WTC11 (cell line): ENCODE data around the gene VIM. TPM values are rescaled to one million over a fixed set of nuclear protein-coding genes. Genes with fewer than 3 reads are reported as not detected.

Experiments used
- ATAC-seq: fragments of 200-7000 bp; cut with Tn5 transposase; 2 replicates; pipeline ENCODE4 v1.10.0; 2021; ENCODE audit warnings: mild to moderate bottlenecking, moderate library complexity
- CTCF ChIA-PET: fragments of 300-600 bp; sonication (Branson Sonifier 250); formaldehyde crosslinking; loops from one replicate; lab custom pipeline; 2021; ENCODE audit warnings: antibody characterized with exemption; lab: Charles Lee
- POLR2A ChIA-PET: fragments of 350-600 bp; sonication (Branson Sonifier 250); formaldehyde crosslinking; loops from one replicate; lab custom pipeline; 2021; ENCODE audit warnings: antibody characterized with exemption; lab: Charles Lee
- DNase-seq: peaks from one replicate; pipeline ENCODE4 v3.0.0; 2021; ENCODE audit warnings: low spot score
- H3K27ac Mint-ChIP-seq: 2 replicates; pipeline ENCODE4 v1.8.0; 2021; ENCODE audit warnings: mixed read lengths
- H3K27me3 Mint-ChIP-seq: 2 replicates; pipeline ENCODE4 v1.8.0; 2021; ENCODE audit warnings: low read depth, mild to moderate bottlenecking, moderate library complexity, mixed read lengths
- H3K36me3 Mint-ChIP-seq: 2 replicates; pipeline ENCODE4 v1.8.0; 2021; ENCODE audit warnings: mixed read lengths
- H3K4me1 Mint-ChIP-seq: 2 replicates; pipeline ENCODE4 v1.8.0; 2022; ENCODE audit warnings: mixed read lengths
- H3K4me3 Mint-ChIP-seq: 2 replicates; pipeline ENCODE4 v1.8.0; 2021; ENCODE audit warnings: mild to moderate bottlenecking, moderate library complexity, mixed read lengths
- H3K9me3 Mint-ChIP-seq: 2 replicates; pipeline ENCODE4 v1.8.0; 2021; ENCODE audit warnings: mixed read lengths
- FOXK1 ChIP-seq: sonication (generic); formaldehyde crosslinking; IDR thresholded peaks from 2 replicates; pipeline ENCODE4 v1.8.0; 2022; ENCODE audit warnings: mild to moderate bottlenecking, moderate library complexity, missing genetic modification reagents
- FOXP1 ChIP-seq: sonication (generic); formaldehyde crosslinking; IDR thresholded peaks from 2 replicates; pipeline ENCODE4 v1.8.0; 2022; ENCODE audit warnings: missing genetic modification reagents, mild to moderate bottlenecking, moderate library complexity, borderline replicate concordance
- GTF2I ChIP-seq: fragments of 250-450 bp; sonication (Bioruptor Pico); conservative IDR thresholded peaks from 2 replicates; pipeline ENCODE4 v1.4.0; 2021; ENCODE audit warnings: mild to moderate bottlenecking
- NFYB ChIP-seq: sonication (generic); formaldehyde crosslinking; conservative IDR thresholded peaks from 2 replicates; pipeline ENCODE4 v1.8.0; 2022; ENCODE audit warnings: low read depth, missing genetic modification reagents
- NR2C2 ChIP-seq: sonication (generic); formaldehyde crosslinking; IDR thresholded peaks from 2 replicates; pipeline ENCODE4 v1.8.0; 2022; ENCODE audit warnings: mild to moderate bottlenecking, missing genetic modification reagents
- NR3C1 ChIP-seq: sonication (generic); formaldehyde crosslinking; conservative IDR thresholded peaks from 2 replicates; pipeline ENCODE4 v1.8.1; 2023; ENCODE audit warnings: low read depth, mild to moderate bottlenecking, missing genetic modification reagents
- PRRX2 ChIP-seq: fragments of 250-450 bp; sonication (Bioruptor Pico); IDR thresholded peaks from 2 replicates; pipeline ENCODE4 v1.8.0; 2021; ENCODE audit warnings: mild to moderate bottlenecking
- RORB ChIP-seq: fragments of 250-450 bp; sonication (Bioruptor Pico); IDR thresholded peaks from 2 replicates; pipeline ENCODE4 v1.9.0; 2021; ENCODE audit warnings: mild to moderate bottlenecking
- TEAD1 ChIP-seq: sonication (generic); formaldehyde crosslinking; IDR thresholded peaks from 2 replicates; pipeline ENCODE4 v1.8.0; 2022; ENCODE audit warnings: mild to moderate bottlenecking, missing genetic modification reagents
- ZBTB21 ChIP-seq: sonication (generic); formaldehyde crosslinking; IDR thresholded peaks from 2 replicates; pipeline ENCODE4 v1.8.1; 2023; ENCODE audit warnings: mild to moderate bottlenecking, missing genetic modification reagents, borderline replicate concordance
- ZNF232 ChIP-seq: sonication (generic); formaldehyde crosslinking; IDR thresholded peaks from 2 replicates; pipeline ENCODE4 v1.8.0; 2022; ENCODE audit warnings: mild to moderate bottlenecking, missing genetic modification reagents
- ZNF263 ChIP-seq: sonication (generic); formaldehyde crosslinking; IDR thresholded peaks from 2 replicates; pipeline ENCODE4 v1.8.1; 2022; ENCODE audit warnings: low read depth, mild to moderate bottlenecking, moderate library complexity, missing genetic modification reagents
- ZNF396 ChIP-seq: fragments of 250-450 bp; sonication (Bioruptor Pico); IDR thresholded peaks from 2 replicates; pipeline ENCODE4 v1.8.0; 2021; ENCODE audit warnings: mild to moderate bottlenecking, moderate library complexity, borderline replicate concordance
- ZNF416 ChIP-seq: fragments of 250-450 bp; sonication (Bioruptor Pico); IDR thresholded peaks from 2 replicates; pipeline ENCODE4 v1.9.0; 2021; ENCODE audit warnings: mild to moderate bottlenecking, inconsistent platforms
- ZNF671 ChIP-seq: fragments of 250-450 bp; sonication (Bioruptor Pico); IDR thresholded peaks from 2 replicates; pipeline ENCODE4 v1.8.0; 2021; ENCODE audit warnings: mild to moderate bottlenecking
- total RNA-seq: library from RNA; stranded (reverse); gene quantifications from 3 replicates; pipeline ENCODE4 v1.2.3, GENCODE V29; 2021
- TF ChIP-seq, protein P1 (sequence below): sonication (generic); formaldehyde crosslinking; IDR thresholded peaks from 2 replicates; pipeline ENCODE4 v1.8.0; 2022; ENCODE audit warnings: missing genetic modification reagents
- TF ChIP-seq, protein P2 (sequence below): sonication (generic); formaldehyde crosslinking; IDR thresholded peaks from 2 replicates; pipeline ENCODE4 v1.8.1; 2023; ENCODE audit warnings: mild to moderate bottlenecking, missing genetic modification reagents, borderline replicate concordance
- TF ChIP-seq, protein P3 (sequence below): sonication (generic); formaldehyde crosslinking; IDR thresholded peaks from 2 replicates; pipeline ENCODE4 v1.8.0; 2022; ENCODE audit warnings: mild to moderate bottlenecking, missing genetic modification reagents
- TF ChIP-seq, protein P4 (sequence below): sonication (generic); formaldehyde crosslinking; IDR thresholded peaks from 2 replicates; pipeline ENCODE4 v1.8.1; 2023; ENCODE audit warnings: mild to moderate bottlenecking, missing genetic modification reagents, moderate library complexity
- TF ChIP-seq, protein P5 (sequence below): sonication (generic); formaldehyde crosslinking; IDR thresholded peaks from 2 replicates; pipeline ENCODE4 v1.8.1; 2022; ENCODE audit warnings: mild to moderate bottlenecking, moderate library complexity, missing genetic modification reagents
- TF ChIP-seq, protein P6 (sequence below): sonication (generic); formaldehyde crosslinking; IDR thresholded peaks from 2 replicates; pipeline ENCODE4 v1.8.1; 2023; ENCODE audit warnings: mild to moderate bottlenecking, missing genetic modification reagents, moderate library complexity
- TF ChIP-seq, protein P7 (sequence below): sonication (generic); formaldehyde crosslinking; IDR thresholded peaks from 2 replicates; pipeline ENCODE4 v1.8.1; 2023; ENCODE audit warnings: mild to moderate bottlenecking, missing genetic modification reagents

Gene VIM
- total RNA-seq, 1 experiment from 2014 or later, result 74.1 TPM

DNA sequence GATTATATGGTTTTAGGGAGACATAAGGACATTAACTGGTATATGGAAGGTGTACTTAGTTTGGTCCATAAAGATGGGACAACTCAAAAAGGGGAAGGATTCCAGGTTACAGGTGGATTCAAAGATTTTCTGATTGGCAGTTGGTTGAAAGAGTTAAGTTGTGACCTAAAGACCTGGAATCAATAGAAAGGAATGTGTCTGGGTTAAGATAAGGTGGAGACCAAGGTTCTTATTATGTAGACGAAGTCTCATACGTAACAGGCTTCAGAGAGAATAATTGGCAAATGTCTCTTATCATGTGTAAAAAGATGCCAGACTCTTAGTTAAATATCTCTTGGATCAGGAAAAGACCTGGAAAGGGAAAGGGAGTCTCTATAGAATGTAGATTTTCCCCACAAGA, 25.5 kb upstream of the VIM start:
- ATAC-seq (no peak), DNase-seq (no peak)
- no peaks in the 10 kb centered on the region for H3K36me3 Mint-ChIP-seq
- POLR2A ChIA-PET, result interaction anchor here (1.5 kb wide), 1 partner anchor 28 kb away, joined by 6 read pairs; no protein-coding TSS in a partner anchor
- no peak for TF ChIP-seq TEAD1 (CRISPR knock-in tag)
- TF ChIP-seq, protein P1, sequence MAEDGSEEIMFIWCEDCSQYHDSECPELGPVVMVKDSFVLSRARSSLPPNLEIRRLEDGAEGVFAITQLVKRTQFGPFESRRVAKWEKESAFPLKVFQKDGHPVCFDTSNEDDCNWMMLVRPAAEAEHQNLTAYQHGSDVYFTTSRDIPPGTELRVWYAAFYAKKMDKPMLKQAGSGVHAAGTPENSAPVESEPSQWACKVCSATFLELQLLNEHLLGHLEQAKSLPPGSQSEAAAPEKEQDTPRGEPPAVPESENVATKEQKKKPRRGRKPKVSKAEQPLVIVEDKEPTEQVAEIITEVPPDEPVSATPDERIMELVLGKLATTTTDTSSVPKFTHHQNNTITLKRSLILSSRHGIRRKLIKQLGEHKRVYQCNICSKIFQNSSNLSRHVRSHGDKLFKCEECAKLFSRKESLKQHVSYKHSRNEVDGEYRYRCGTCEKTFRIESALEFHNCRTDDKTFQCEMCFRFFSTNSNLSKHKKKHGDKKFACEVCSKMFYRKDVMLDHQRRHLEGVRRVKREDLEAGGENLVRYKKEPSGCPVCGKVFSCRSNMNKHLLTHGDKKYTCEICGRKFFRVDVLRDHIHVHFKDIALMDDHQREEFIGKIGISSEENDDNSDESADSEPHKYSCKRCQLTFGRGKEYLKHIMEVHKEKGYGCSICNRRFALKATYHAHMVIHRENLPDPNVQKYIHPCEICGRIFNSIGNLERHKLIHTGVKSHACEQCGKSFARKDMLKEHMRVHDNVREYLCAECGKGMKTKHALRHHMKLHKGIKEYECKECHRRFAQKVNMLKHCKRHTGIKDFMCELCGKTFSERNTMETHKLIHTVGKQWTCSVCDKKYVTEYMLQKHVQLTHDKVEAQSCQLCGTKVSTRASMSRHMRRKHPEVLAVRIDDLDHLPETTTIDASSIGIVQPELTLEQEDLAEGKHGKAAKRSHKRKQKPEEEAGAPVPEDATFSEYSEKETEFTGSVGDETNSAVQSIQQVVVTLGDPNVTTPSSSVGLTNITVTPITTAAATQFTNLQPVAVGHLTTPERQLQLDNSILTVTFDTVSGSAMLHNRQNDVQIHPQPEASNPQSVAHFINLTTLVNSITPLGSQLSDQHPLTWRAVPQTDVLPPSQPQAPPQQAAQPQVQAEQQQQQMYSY (CRISPR knock-in tag), result no peak
- TF ChIP-seq, protein P2, sequence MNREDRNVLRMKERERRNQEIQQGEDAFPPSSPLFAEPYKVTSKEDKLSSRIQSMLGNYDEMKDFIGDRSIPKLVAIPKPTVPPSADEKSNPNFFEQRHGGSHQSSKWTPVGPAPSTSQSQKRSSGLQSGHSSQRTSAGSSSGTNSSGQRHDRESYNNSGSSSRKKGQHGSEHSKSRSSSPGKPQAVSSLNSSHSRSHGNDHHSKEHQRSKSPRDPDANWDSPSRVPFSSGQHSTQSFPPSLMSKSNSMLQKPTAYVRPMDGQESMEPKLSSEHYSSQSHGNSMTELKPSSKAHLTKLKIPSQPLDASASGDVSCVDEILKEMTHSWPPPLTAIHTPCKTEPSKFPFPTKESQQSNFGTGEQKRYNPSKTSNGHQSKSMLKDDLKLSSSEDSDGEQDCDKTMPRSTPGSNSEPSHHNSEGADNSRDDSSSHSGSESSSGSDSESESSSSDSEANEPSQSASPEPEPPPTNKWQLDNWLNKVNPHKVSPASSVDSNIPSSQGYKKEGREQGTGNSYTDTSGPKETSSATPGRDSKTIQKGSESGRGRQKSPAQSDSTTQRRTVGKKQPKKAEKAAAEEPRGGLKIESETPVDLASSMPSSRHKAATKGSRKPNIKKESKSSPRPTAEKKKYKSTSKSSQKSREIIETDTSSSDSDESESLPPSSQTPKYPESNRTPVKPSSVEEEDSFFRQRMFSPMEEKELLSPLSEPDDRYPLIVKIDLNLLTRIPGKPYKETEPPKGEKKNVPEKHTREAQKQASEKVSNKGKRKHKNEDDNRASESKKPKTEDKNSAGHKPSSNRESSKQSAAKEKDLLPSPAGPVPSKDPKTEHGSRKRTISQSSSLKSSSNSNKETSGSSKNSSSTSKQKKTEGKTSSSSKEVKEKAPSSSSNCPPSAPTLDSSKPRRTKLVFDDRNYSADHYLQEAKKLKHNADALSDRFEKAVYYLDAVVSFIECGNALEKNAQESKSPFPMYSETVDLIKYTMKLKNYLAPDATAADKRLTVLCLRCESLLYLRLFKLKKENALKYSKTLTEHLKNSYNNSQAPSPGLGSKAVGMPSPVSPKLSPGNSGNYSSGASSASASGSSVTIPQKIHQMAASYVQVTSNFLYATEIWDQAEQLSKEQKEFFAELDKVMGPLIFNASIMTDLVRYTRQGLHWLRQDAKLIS (CRISPR knock-in tag), result no peak
- TF ChIP-seq ZBTB21, result no peak
- no peak for TF ChIP-seq FOXK1
- TF ChIP-seq NR2C2 (CRISPR knock-in tag), result no peak
- no peak for TF ChIP-seq ZNF232 (CRISPR knock-in tag)
- no peak for TF ChIP-seq GTF2I
- TF ChIP-seq ZNF396 (CRISPR knock-in tag), result no peak
- TF ChIP-seq ZNF671, result no peak
- TF ChIP-seq, protein P3, sequence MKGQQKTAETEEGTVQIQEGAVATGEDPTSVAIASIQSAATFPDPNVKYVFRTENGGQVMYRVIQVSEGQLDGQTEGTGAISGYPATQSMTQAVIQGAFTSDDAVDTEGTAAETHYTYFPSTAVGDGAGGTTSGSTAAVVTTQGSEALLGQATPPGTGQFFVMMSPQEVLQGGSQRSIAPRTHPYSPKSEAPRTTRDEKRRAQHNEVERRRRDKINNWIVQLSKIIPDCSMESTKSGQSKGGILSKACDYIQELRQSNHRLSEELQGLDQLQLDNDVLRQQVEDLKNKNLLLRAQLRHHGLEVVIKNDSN (CRISPR knock-in tag), result no peak
- TF ChIP-seq ZNF416 (CRISPR knock-in tag), result no peak
- TF ChIP-seq, protein P4, sequence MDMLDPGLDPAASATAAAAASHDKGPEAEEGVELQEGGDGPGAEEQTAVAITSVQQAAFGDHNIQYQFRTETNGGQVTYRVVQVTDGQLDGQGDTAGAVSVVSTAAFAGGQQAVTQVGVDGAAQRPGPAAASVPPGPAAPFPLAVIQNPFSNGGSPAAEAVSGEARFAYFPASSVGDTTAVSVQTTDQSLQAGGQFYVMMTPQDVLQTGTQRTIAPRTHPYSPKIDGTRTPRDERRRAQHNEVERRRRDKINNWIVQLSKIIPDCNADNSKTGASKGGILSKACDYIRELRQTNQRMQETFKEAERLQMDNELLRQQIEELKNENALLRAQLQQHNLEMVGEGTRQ (CRISPR knock-in tag), result no peak
- TF ChIP-seq, protein P5, sequence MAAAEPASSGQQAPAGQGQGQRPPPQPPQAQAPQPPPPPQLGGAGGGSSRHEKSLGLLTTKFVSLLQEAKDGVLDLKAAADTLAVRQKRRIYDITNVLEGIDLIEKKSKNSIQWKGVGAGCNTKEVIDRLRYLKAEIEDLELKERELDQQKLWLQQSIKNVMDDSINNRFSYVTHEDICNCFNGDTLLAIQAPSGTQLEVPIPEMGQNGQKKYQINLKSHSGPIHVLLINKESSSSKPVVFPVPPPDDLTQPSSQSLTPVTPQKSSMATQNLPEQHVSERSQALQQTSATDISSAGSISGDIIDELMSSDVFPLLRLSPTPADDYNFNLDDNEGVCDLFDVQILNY (CRISPR knock-in tag), result no peak
- TF ChIP-seq ZNF263, result no peak
- no peaks in the 10 kb centered on the region for H3K27me3 Mint-ChIP-seq
- CTCF ChIA-PET, result no interaction called here
- H3K9me3 Mint-ChIP-seq, result no peaks in the 10 kb centered on the region
- H3K27ac Mint-ChIP-seq, result no peak overlapping the region
- peaks cover 45% of the 10 kb centered on the region for H3K4me1 Mint-ChIP-seq
- no peak overlapping the region for H3K4me3 Mint-ChIP-seq

DNA sequence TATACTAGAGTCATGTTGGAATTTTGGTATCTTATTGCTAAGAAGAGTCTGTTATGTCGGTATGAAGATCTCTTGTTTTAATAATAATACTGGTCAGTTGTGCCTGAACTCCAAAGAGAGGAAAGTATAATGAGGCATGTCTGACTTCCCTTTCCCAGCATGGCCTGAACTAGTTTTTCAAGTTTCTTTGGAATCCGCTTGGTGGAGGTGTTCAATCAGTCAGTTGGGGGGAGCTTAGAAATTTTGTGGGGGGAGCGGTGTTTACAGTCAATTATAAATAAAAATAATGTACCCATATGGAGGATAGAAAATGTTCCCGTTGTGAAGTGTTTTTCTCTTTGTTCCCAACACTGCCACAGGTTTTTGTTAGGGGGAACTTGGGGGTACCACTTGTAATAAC, 25.0 kb upstream of the VIM start:
- Mint-ChIP-seq H3K9me3 (no peaks in the 10 kb centered on the region), H3K4me1 (peaks cover 45% of the 10 kb centered on the region), H3K4me3 (no peak overlapping the region), H3K27me3 (no peaks in the 10 kb centered on the region), H3K27ac (no peak overlapping the region), H3K36me3 (no peaks in the 10 kb centered on the region)
- ChIA-PET POLR2A (no interaction called here), CTCF (no interaction called here)
- DNase-seq (no peak), ATAC-seq (no peak)
- TF ChIP-seq FOXK1 (no peak), FOXP1 (CRISPR knock-in tag) (no peak), PRRX2 (no peak), RORB (CRISPR knock-in tag) (no peak), NFYB (CRISPR knock-in tag) (no peak), ZNF263 (no peak), ZNF671 (no peak), NR3C1 (CRISPR knock-in tag) (no peak)
- TF ChIP-seq, protein P6, sequence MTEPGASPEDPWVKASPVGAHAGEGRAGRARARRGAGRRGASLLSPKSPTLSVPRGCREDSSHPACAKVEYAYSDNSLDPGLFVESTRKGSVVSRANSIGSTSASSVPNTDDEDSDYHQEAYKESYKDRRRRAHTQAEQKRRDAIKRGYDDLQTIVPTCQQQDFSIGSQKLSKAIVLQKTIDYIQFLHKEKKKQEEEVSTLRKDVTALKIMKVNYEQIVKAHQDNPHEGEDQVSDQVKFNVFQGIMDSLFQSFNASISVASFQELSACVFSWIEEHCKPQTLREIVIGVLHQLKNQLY, result no peak
- TF ChIP-seq, protein P7, sequence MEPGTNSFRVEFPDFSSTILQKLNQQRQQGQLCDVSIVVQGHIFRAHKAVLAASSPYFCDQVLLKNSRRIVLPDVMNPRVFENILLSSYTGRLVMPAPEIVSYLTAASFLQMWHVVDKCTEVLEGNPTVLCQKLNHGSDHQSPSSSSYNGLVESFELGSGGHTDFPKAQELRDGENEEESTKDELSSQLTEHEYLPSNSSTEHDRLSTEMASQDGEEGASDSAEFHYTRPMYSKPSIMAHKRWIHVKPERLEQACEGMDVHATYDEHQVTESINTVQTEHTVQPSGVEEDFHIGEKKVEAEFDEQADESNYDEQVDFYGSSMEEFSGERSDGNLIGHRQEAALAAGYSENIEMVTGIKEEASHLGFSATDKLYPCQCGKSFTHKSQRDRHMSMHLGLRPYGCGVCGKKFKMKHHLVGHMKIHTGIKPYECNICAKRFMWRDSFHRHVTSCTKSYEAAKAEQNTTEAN (CRISPR knock-in tag), result no peak
